KMS-11 (cell line): Measurements from ENCODE around the gene FGF14.

Experiments
- H2AFZ ChIP-seq: fragments of 200-600 bp; sonication (generic); 2 replicates; pipeline ENCODE4 v1.6.1; 2016; ENCODE audit warnings: antibody characterized with exemption, mixed run types, low read depth
- H3K27ac ChIP-seq: fragments of 200-600 bp; sonication (generic); 2 replicates; pipeline ENCODE4 v1.6.1; 2016; ENCODE audit warnings: mild to moderate bottlenecking, mixed run types
- H3K27me3 ChIP-seq: fragments of 200-600 bp; sonication (generic); 2 replicates; pipeline ENCODE4 v1.6.1; 2017; ENCODE audit warnings: mild to moderate bottlenecking, low read depth, mixed run types, moderate library complexity; ENCODE audit not compliant: insufficient read depth
- H3K36me3 ChIP-seq: fragments of 200-600 bp; sonication (generic); 2 replicates; pipeline ENCODE4 v1.6.1; 2017; ENCODE audit warnings: mild to moderate bottlenecking, mixed run types; ENCODE audit not compliant: insufficient read depth
- H3K4me1 ChIP-seq: fragments of 200-600 bp; sonication (generic); 2 replicates; pipeline ENCODE4 v1.6.1; 2016; ENCODE audit warnings: mild to moderate bottlenecking, low read depth, mixed run types; ENCODE audit not compliant: poor library complexity, severe bottlenecking
- H3K4me2 ChIP-seq: fragments of 200-600 bp; sonication (generic); 2 replicates; pipeline ENCODE4 v1.7.0; 2016; ENCODE audit warnings: mild to moderate bottlenecking, mixed run types
- H3K4me3 ChIP-seq: fragments of 200-600 bp; sonication (generic); IDR thresholded peaks from 2 replicates; pipeline ENCODE4 v1.6.1; 2017; ENCODE audit warnings: low read depth, low read length, mixed read lengths; ENCODE audit not compliant: insufficient read depth
- H3K79me2 ChIP-seq: fragments of 200-600 bp; sonication (generic); 2 replicates; pipeline ENCODE4 v1.6.1; 2016; ENCODE audit warnings: low read depth, mixed run types; ENCODE audit not compliant: insufficient read depth
- H3K9ac ChIP-seq: fragments of 200-600 bp; sonication (generic); 2 replicates; pipeline ENCODE4 v1.6.1; 2016; ENCODE audit warnings: mild to moderate bottlenecking, mixed run types
- H4K20me1 ChIP-seq: fragments of 200-600 bp; sonication (generic); 2 replicates; pipeline ENCODE4 v1.6.1; 2016; ENCODE audit warnings: mild to moderate bottlenecking, mixed run types; ENCODE audit not compliant: insufficient read depth
- CTCF ChIP-seq: fragments of 200-600 bp; sonication (generic); conservative IDR thresholded peaks from 2 replicates; pipeline ENCODE4 v1.6.1; 2017; ENCODE audit warnings: low read depth, mild to moderate bottlenecking, antibody characterized with exemption, low read length, moderate library complexity, mixed read lengths

Gene FGF14

GRCh38 chr13:102261316-102261715 is 140.5 kb downstream of the FGF14 start:
- Histone ChIP-seq H3K79me2 (no peaks in the 10 kb centered on the region), H3K9ac (no peak overlapping the region), H4K20me1 (no peaks in the 10 kb centered on the region), H3K27me3 (no peaks in the 10 kb centered on the region), H3K4me3 (no peak overlapping the region), H3K27ac (no peak overlapping the region), H3K36me3 (no peaks in the 10 kb centered on the region), H2AFZ (no peak overlapping the region), H3K4me2 (no peak overlapping the region), H3K4me1 (no peaks in the 10 kb centered on the region)
- no peak for TF ChIP-seq CTCF

GRCh38 chr13:102260256-102260655 is 141.6 kb downstream of the FGF14 start:
- no peak for TF ChIP-seq CTCF
- H3K79me2 ChIP-seq: no peaks in the 10 kb centered on the region
- H3K9ac ChIP-seq: no peak overlapping the region

GRCh38 chr13:102255409-102255808 is 146.4 kb downstream of the FGF14 start:
- Histone ChIP-seq H3K4me2 (no peak overlapping the region), H3K36me3 (no peaks in the 10 kb centered on the region), H3K27me3 (no peaks in the 10 kb centered on the region), H4K20me1 (no peaks in the 10 kb centered on the region), H3K79me2 (no peaks in the 10 kb centered on the region), H3K9ac (no peak overlapping the region), H3K4me3 (no peak overlapping the region), H3K4me1 (no peaks in the 10 kb centered on the region), H3K27ac (no peak overlapping the region), H2AFZ (no peak overlapping the region)
- no peak for TF ChIP-seq CTCF

More at GRCh38 chr13:102260256-102260655, 141.6 kb downstream of the FGF14 start:
- H3K4me2 ChIP-seq: no peak overlapping the region
- H3K4me1 ChIP-seq: no peaks in the 10 kb centered on the region
- H3K27me3 ChIP-seq: no peaks in the 10 kb centered on the region
- H3K27ac ChIP-seq: no peak overlapping the region
- no peak overlapping the region for H3K4me3 ChIP-seq
- no peaks in the 10 kb centered on the region for H4K20me1 ChIP-seq
- H2AFZ ChIP-seq: no peak overlapping the region
- H3K36me3 ChIP-seq: no peaks in the 10 kb centered on the region

GRCh38 chr13:102251817-102252216 is 150.0 kb downstream of the FGF14 start:
- Histone ChIP-seq H3K27me3 (no peaks in the 10 kb centered on the region), H3K9ac (no peak overlapping the region), H3K4me2 (no peak overlapping the region), H3K36me3 (no peaks in the 10 kb centered on the region), H4K20me1 (no peaks in the 10 kb centered on the region), H2AFZ (no peak overlapping the region), H3K4me1 (no peaks in the 10 kb centered on the region), H3K4me3 (no peak overlapping the region), H3K79me2 (no peaks in the 10 kb centered on the region), H3K27ac (no peak overlapping the region)
- TF ChIP-seq CTCF: no peak
